NCI-H187 (cell line): ENCODE data around the gene HHAT.
A peak's percentile ranks its signal among the peaks of the same experiment; 100 is the strongest.

Experiments used
- DNase-seq, 2 experiments: peaks; one replicate each; lab custom pipeline; 2025; lab: John Stamatoyannopoulos, UW

Gene HHAT

GRCh38 chr1:210554382-210554781 is 225.7 kb downstream of the HHAT start:
- DNase-seq = no peak

- DNase-seq = no peak
These were observed 227.8 kb downstream of the HHAT start for GRCh38 chr1:210556475-210556874.

DNA sequence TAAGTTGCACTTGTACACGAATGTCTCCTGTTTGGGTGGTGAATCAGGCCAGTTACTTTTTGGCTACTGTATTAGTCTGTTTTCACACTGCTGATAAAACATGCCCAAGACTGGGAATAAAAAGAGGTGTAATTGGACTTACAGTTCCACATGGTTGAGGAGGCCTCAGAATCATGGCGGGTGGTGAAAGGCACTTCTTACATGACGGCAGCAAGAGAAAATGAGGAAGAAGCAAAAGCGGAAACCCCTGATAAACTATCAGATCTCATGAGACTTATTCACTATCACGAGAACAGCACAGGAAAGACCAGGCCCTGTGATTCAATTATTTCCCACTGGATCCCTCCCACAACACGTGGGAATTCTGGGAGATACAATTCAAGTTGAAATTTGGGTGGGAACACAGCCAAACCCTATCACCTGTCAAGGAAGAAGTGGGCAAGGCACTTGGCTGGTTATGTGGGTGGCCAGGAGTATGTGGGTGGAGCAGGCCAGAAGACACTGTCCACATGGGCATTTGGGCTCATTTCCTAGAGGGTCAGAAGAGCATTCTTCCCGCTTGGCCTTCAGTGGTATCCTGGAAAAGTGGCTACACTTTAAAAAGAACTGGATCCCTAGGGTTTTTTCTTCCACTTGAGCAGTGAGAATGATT is 228.8 kb downstream of the HHAT start:
- DNase-seq = no peak

- no peak for DNase-seq
These were observed 229.6 kb downstream of the HHAT start for GRCh38 chr1:210558302-210558701.

- no peak for DNase-seq
These were observed 236.6 kb downstream of the HHAT start for GRCh38 chr1:210565306-210565705.

GRCh38 chr1:210568631-210569030 is 239.9 kb downstream of the HHAT start:
- no peak for DNase-seq

- no peak for DNase-seq
These were observed 241.4 kb downstream of the HHAT start for GRCh38 chr1:210570116-210570515.

DNA sequence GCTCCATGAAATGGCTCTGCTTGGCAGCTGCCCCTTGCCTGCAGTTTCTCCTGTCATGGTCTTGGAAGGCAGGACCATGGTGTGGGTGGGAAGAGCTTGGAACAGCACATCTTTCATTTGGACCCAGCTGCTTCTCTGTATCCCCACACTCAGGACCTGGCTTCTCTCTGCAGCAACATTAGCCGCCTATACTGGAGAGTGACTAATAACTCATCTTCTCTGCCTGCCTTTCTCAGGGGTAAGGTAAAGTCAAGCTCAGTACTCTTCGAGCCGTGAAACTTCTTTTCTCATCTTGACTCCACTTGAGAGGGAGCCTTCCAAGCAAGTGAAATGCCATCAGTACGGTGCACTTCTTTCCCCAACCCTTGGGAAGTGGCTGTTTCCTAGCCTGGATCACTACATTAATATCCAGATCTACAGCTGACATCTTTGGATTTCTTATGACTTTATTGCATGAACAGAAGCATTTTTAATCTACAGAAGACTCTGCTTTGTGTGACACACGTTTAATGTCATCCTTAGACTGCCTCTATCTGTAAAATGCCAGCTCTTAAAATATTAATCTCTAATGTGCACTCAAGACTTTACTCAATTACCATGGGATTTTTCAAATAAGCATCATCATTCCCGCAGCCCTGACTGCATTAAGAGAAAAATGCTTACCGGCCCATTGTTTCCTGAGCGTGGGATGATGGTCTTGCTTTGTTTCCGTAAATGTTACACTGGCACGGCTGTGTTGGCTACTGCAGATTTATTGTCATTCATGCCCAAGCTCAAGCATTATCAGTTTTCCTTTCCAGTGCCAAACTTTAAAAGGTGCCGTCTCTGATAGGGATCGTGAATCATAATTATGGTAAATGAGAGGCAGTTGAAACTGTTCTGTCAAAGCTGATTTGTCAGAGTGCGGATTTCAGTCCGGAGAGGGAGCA is 242.9 kb downstream of the HHAT start:
- no peak for DNase-seq

- no peak for DNase-seq
These were observed 244.4 kb downstream of the HHAT start for GRCh38 chr1:210573141-210573540.

DNA sequence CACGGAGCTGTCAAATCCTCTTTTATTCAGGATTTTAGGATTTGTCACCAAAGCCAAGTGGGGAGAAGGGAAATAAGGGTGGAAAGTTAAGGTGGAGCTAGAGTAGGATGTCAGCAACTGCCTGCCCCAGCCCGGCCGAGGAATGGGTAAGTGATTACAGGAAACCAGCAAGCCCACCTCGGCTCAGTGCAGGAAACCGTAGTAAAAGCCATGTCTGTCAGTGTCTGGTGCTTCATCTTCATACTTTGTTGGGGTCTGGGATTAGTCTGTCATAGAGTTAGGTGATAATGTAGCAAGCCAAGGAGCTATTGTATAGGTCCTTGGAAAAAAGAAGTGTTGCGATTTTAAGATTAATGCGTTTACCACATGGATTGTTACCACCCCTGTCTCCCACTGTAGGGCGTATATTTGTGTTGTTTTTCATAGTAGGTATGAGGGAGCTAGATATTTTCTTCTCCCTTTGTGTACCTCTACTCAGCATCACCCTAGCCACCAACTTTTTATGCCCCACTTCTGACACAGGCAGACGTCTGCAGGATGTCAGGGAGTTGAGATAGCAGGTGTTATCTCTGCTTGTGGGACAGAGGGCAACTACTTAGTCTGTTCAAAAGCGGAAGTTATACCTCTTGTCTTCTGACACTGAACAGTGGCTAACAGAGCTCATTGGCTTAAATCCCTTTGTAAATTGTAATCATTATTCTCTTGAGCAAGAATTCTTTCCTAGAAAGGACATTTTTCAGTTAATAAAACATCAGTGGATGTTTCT is 253.7 kb downstream of the HHAT start:
- DNase-seq = no peak

DNA sequence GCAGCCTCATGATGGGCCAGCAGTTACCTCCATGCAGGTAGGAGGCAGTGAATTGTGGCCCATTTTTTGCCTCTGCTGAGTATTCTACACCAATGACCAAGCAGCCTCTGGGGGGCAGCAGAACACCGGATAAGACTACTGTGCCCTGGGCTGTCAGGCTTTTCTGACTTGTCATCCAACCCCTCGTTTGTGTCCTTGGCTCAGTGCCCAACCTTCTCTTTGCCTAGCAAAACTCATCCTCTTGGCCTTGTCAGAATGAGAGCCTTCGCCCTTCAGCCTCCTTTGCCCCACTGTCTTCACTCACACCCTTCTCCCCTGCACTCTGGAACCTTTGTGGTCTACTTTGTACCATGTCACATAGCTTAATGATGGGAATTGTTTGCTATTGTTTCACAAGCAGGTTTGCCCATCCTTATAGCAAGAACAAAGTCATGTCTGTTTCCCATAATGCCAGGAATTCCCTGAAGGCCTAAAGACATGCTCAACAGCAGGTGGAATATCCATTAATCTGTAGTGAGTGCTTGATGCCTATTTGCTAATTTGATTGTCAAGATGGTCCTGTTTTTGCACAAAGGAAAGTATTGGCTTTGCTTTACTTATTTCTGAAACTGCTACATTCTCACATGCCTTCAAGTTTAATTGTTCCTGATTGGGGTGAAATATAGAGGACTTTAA is 255.9 kb downstream of the HHAT start:
- DNase-seq = peak; percentile 64 to 69

- no peak for DNase-seq
These were observed 258.1 kb downstream of the HHAT start for GRCh38 chr1:210586771-210587170.

- no peak for DNase-seq
These were observed 258.9 kb downstream of the HHAT start for GRCh38 chr1:210587566-210587965.

- no peak for DNase-seq
These were observed 259.7 kb downstream of the HHAT start for GRCh38 chr1:210588357-210588756.

DNA sequence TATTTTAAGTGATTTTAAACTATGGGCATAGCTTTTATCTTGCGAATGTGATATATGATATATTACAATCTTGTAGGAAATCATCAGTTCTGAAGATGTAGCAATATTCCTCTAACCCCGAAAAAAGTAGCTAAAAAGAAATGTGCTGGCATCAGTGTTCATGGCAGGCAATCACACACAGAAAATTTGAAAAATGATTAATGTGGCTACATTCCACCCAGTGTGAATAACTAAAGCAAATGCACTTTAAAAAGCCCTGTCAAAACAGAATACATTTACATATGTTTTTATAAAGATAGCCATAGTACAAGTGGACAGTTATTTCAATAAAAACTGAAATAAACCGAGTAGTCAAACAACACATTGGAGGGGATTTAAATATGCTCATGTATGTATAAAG is 260.2 kb downstream of the HHAT start:
- no peak for DNase-seq

- no peak for DNase-seq
These were observed 262.5 kb downstream of the HHAT start for GRCh38 chr1:210591214-210591613.

- DNase-seq = no peak
These were observed 265.9 kb downstream of the HHAT start for GRCh38 chr1:210594605-210595004.

DNA sequence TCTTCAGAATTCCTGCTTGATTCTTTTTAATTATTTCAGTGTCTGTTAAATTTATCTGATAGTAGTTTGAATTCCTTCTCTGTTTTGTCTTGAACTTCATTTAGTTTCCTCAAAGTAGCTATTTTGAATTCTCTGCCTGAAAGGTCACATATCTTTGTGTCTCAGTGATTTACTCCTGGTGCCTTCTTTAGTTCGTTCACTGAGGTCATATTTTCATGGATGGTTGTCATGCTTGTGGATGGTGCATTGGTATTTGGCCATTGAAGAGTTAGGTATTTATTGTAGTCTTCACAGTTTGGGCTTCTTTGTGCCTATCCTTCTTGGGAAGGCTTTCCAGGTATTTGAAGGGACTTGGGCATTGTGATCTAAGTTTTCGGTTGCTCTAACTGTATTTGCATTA is 267.9 kb downstream of the HHAT start:
- DNase-seq = no peak

DNA sequence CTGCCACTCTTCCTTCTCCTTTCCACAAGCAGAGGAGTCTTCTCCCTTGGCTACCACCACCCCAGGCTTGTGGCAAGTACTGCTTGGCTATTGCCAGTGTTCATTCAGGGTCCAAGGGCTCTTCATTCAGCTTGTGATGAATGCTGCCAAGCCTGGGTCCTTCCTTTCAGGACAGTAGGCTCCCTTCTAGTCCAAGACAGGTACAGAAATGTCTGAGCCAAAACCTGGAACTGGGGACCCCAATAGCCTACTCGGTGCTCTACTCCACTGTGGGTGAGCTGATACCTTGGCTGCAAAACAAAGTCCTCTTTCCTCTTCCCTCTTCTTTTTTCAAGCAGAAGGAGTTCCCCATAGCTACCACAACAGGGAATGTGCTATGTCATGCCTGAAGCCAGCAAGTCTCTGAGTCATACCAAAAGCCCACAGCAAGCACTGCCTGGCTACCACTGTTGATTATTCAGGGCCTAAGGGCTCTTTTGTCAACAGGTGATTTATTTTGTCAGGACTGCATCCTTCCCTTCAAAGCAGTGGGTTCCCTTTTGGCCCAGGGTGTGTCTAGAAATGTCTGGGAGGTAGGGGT is 268.9 kb downstream of the HHAT start:
- no peak for DNase-seq

DNA sequence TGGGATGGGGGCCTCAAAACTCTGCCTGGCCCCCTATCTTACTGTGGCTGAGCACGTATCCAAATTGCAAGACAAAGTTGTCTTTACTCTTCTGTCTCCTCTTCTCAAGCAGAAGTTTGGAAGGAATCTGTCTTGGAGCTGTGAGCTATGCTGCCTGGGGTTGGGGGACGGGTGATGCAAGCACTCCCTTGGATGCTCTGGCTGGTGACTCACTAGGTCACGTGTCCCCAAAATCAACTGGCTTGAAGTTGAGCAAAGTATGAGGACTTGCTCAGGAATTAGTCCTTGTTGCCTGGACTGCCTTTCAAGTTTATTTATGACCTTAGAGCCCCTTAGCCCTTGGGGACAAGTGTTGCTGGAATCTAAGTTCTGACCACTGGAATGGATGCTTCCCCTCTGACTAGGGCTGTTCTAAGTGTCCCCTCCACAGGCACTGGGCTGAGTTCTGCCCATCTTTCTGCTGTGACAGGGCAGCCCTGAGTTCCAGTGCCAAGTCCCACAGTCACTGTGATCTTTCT is 269.5 kb downstream of the HHAT start:
- DNase-seq = no peak

- no peak for DNase-seq
These were observed 271.9 kb downstream of the HHAT start for GRCh38 chr1:210600421-210601159.
